ENCODE results near the gene DPP7. TPM values are rescaled to one million over a fixed set of nuclear protein-coding genes. Genes with fewer than 3 reads are reported as not detected.
A peak's percentile ranks its signal among the peaks of the same experiment; 100 is the strongest.

DPP7 gene
- total RNA-seq, 2 experiments from 2014 or later: 154 to 182 TPM

DNA sequence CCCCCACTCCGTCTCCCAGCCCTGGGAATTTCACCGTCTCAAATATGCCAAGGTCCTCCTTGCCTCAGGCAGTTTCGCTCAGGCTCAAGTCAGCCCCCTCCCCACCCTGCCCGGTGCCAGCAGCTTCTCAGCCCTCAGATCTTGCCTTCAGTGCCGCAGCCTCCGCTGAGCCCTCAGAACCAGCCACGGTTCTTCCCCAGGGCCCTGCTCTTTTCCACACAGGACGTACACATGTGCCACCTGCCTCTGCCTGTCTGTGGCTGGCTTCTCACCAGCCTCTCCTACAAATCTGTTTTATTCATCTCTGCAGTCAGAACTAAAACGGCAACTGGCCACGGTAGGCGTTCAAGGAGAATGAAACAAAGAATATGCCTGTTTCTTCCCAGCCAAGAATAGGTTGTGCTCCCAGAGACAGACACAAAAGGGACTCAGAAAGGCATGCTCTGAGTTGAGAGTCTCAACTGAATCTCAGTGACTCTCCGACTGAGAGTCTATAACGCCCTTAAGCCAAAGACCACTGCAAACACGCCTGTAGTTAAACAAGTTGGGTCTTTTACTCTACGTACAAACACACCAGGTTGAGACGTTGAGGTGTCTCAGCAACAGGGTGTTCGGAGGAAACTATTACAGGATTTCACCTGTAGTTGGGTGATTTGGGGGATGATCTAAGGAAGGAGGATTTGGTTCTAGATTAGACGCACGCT lies 13.8 kb upstream of the DPP7 start:
- TF ChIP-seq, protein P1, sequence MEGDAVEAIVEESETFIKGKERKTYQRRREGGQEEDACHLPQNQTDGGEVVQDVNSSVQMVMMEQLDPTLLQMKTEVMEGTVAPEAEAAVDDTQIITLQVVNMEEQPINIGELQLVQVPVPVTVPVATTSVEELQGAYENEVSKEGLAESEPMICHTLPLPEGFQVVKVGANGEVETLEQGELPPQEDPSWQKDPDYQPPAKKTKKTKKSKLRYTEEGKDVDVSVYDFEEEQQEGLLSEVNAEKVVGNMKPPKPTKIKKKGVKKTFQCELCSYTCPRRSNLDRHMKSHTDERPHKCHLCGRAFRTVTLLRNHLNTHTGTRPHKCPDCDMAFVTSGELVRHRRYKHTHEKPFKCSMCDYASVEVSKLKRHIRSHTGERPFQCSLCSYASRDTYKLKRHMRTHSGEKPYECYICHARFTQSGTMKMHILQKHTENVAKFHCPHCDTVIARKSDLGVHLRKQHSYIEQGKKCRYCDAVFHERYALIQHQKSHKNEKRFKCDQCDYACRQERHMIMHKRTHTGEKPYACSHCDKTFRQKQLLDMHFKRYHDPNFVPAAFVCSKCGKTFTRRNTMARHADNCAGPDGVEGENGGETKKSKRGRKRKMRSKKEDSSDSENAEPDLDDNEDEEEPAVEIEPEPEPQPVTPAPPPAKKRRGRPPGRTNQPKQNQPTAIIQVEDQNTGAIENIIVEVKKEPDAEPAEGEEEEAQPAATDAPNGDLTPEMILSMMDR (conservative IDR thresholded peaks at IDR 0.05; ENCODE audit: low read length): no peak
- no peak for TF ChIP-seq EZH2phosphoT487 (IDR thresholded peaks at IDR 0.05; ENCODE audit: borderline replicate concordance, low read depth, low read length)
- Histone ChIP-seq H3K9me3 (ENCODE audit: low read length) (no peaks in the 10 kb centered on the region), H3K4me2 (ENCODE audit: low read length) (peak overlapping the region; percentile 96), H3K27ac (ENCODE audit: low read depth, low read length, poor library complexity, severe bottlenecking) (peak overlapping the region; percentile 92), H3K4me3 (ENCODE audit: low read depth, low read length, poor library complexity, severe bottlenecking) (peak overlapping the region; percentile 94), H3K9me2 (ENCODE audit: insufficient read depth, low read length) (no peaks in the 10 kb centered on the region), H2AFZ (ENCODE audit: low read length) (no peak overlapping the region; the same call in 1 of the 2 replicates), H3K4me1 (ENCODE audit: insufficient read depth, low read length, poor library complexity, severe bottlenecking) (peaks cover 46% of the 10 kb centered on the region), H4K20me1 (ENCODE audit: insufficient read depth, low read length) (no peaks in the 10 kb centered on the region), H3K79me2 (ENCODE audit: insufficient read depth, low read depth, low read length) (peaks cover 63% of the 10 kb centered on the region; the same call in 1 of the 2 replicates), H3K36me3 (ENCODE audit: insufficient read depth, low read length) (peaks cover 6% of the 10 kb centered on the region)
- POLR2A ChIA-PET: interaction anchor here (0.6 to 3.4 kb wide), 5 partner anchors 10 to 550 kb away, joined by 3 to 52 read pairs (median 7); no protein-coding TSS in a partner anchor
- peak; percentile 65 for DNase-seq (ENCODE audit: low spot score)
- CTCF ChIA-PET (ENCODE audit: unreplicated experiment): no interaction called here
- intact Hi-C loops (cut with micrococcal nuclease; ENCODE audit: unreplicated experiment): no loop called here
- BruUV-seq (replicated peaks): TSS peak; percentile 77

GRCh38 chr9:137127301-137128157 lies 13.0 kb upstream of the DPP7 start:
- Histone ChIP-seq H3K79me2 (ENCODE audit: insufficient read depth, low read depth, low read length) (peaks cover 63% of the 10 kb centered on the region; the same call in 1 of the 2 replicates), H3K4me1 (ENCODE audit: insufficient read depth, low read length, poor library complexity, severe bottlenecking) (peaks cover 54% of the 10 kb centered on the region), H3K9me3 (ENCODE audit: low read length) (no peaks in the 10 kb centered on the region), H3K36me3 (ENCODE audit: insufficient read depth, low read length) (peaks cover 6% of the 10 kb centered on the region), H3K9me2 (ENCODE audit: insufficient read depth, low read length) (no peaks in the 10 kb centered on the region), H3K4me2 (ENCODE audit: low read length) (peak overlapping the region; percentile 96), H4K20me1 (ENCODE audit: insufficient read depth, low read length) (no peaks in the 10 kb centered on the region), H3K27ac (ENCODE audit: low read depth, low read length, poor library complexity, severe bottlenecking) (peak overlapping the region; percentile 92), H2AFZ (ENCODE audit: low read length) (no peak overlapping the region), H3K4me3 (ENCODE audit: low read depth, low read length, poor library complexity, severe bottlenecking) (peak overlapping the region; percentile 94)
- DNase-seq (ENCODE audit: low spot score): peak; percentile 85
- CTCF ChIA-PET (ENCODE audit: unreplicated experiment): interaction anchor here (0.6 kb wide), 1 partner anchor 65 kb away, joined by 3 read pairs; no protein-coding TSS in a partner anchor
- intact Hi-C loops (cut with micrococcal nuclease; ENCODE audit: unreplicated experiment): loop anchor here (2.0 kb wide), 1 partner anchor 73 kb away; the partner anchor contains the start of gene TPRN
- TSS peak; percentile 82 for BruUV-seq (replicated peaks)
- TF ChIP-seq, protein P1 (conservative IDR thresholded peaks at IDR 0.05; ENCODE audit: low read length): no peak
- TF ChIP-seq EZH2phosphoT487 (IDR thresholded peaks at IDR 0.05; ENCODE audit: borderline replicate concordance, low read depth, low read length): no peak
- POLR2A ChIA-PET: interaction anchor here (0.6 to 2.6 kb wide), 5 partner anchors 9 to 550 kb away, joined by 3 to 27 read pairs (median 7); partner anchors contain the start of genes ANAPC2 and SSNA1

Measured in OCI-LY7 (cell line).